Measurements from ENCODE around the gene KIAA0825.

The KIAA0825 gene

DNA sequence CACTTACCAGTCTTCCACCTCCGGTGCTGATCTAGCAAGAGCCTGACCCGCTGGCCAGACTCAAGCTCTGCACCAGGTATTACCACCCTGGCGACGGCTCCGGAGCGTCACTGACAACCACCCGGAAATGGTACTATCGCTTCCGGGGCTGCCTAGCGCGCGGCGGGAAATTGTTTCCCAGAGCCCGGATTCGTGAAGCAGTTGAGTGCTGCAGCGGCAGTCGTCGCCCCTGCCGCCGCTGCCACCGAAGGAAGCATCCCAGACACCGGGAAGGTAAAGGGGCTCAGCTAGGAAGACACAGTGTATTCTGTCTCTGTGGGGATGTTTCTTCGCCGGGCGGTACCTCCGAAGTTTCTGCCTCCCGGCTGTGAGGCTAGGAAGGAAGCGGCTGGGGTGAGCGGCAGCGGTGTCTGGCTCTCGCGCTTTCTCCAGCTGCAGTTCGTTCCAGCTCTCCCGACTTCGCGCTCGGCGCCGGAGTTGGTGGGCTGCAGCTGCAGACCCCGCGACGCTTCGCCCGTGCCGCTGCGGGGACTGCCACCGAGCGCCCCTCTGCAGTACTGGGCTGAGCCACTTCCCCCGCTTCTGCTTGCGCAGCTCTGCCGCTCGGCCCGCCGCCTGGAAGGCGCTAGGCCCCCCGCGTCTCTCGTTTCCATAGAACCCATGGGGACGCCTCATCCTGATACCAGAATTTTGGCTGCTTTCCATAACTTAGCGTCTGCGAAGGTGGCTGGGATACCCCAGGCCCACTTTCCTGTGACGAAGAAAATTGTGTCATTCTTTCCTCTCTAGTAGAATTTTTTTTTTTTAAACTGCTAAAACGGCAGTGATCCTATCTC, at the start of gene KIAA0825, which contains the start of gene SLF1:
TSS of gene KIAA0825 (minus strand) at position 112 of the 836 bp plus-strand sequence. CDS start 81,478 bp downstream, outside the sequence.
TSS of gene SLF1 (plus strand) at position 177 of the 836 bp plus-strand sequence. CDS start 10,142 bp downstream, outside the sequence.
- peak; percentile 82 for DNase-seq (ENCODE audit: low read depth)

DNA sequence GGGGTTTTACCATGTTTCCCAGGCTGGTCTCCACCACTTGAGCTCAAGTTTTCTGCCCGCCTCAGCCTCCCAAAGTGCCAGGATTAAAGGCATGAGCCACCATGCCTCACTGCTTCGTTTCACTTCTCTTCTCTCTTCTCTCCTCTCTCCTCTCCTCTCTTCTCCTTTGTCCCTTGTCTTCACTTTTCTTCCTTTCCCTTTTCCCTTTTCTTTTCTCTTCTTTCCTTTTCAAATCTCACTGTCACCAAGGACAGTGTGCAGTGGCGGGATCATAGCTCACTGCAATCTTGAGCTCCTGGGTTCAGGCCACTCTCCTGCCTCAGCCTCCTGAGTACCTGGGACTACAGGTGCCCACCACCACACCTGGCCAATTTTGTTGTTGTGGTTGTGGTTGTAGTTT, 49.5 kb upstream of the KIAA0825 start:
- no peak for DNase-seq (ENCODE audit: low read depth)

DNA sequence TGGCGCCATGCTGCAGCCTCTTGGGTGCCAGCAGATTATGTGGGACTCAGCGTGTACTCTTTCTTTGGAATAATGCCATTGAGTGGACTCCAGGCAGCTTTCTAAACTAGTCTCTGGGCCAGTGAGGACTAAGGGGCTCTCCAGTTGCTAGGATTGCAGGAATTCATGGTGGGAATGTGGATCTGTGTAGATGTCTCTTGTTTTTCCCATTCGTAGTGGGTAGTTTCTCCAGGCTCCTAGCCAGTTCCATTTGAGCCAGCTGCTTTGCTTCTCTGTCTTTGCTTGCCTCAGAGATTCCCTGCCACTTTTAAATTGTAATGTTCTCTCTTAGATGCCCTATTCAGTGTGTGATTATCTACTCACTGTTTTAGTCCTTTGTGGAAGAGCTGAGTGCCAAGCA, 42.7 kb upstream of the KIAA0825 start:
- no peak for DNase-seq (ENCODE audit: low read depth)

DNA sequence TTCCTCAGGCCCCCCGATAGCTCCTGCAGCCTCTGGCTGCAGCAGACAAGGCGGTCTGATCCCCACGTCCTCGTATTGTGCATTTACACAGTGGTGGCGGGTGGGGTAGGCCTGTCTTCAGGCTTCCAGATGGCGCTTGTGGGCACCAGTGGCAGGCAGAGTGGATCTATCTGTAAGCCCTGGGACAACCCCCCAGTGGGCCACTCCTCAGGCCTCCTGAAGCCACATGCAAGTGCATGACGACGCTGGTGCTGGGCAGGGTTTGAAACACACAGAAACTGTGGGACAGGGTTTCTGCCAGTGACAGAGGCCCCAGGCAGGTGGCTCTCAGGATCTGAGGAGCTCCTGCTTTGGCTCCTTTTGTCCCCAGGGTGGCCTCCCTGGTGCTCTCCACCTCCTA, 42.1 kb upstream of the KIAA0825 start:
- no peak for DNase-seq (ENCODE audit: low read depth)

- no peak for DNase-seq (ENCODE audit: low read depth)
These were observed 39.9 kb upstream of the KIAA0825 start for GRCh38 chr5:94658272-94658671.

DNA sequence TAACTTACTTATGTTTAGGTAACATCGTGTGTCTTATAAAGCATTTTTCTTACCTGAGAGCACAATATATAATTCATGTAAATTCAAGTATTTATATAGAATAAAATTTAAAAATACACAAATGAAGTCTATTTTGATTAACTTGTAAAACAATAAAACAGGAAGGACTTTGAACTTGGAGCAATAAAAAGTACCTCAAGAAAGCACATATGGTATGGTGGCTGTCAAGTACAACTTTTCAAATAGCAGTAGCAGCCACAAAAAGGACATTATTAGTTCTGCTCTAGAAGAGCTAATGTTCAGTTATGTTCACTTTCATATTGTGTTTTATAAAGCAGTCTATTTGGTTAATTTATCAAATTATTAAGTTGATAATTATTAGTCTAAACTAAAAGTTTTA, 31.5 kb upstream of the KIAA0825 start:
- DNase-seq (ENCODE audit: low read depth) = no peak

GRCh38 chr5:94646758-94647157, 28.4 kb upstream of the KIAA0825 start:
- no peak for DNase-seq (ENCODE audit: low read depth)

DNA sequence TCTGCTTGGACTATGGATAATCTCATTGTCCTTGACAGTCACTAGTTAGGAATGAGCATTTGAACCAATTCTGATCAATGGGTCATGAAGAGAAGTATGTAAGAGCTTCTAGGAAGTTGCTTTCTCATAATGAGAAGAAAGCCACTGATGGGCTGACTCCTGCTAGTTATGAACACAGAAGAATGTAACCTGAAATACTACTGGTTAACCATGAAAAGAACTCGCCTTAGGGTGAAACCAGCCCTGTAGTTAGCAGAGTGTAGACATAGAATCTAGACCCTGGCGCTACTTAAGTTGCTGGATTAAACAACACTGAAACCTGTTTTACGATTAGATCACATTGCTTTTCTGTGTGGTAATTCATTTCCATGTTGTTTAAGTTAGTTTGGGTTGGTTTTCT, 26.6 kb upstream of the KIAA0825 start:
- DNase-seq (ENCODE audit: low read depth) = no peak

DNA sequence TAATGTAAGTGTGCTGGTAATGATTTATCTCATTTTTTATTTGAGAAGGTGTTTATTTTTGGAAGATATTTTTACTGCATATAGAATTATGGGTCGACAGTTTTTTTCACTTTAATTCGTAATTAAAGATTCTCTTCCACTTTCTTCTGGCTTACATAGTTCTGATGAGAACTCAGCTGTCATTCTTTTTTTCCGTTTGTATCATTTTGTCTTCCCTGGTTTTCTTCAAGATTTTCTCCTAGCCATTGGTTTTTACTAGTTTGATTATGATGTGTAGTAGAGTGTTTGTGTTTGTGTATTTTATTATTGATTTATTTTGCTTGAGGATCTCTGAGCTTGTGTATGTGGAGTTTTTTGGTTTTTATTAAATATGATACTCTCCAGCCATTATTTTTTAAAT, 21.8 kb upstream of the KIAA0825 start:
- DNase-seq (ENCODE audit: low read depth) = no peak

- no peak for DNase-seq (ENCODE audit: low read depth)
These were observed 13.6 kb upstream of the KIAA0825 start for GRCh38 chr5:94632024-94632423.

DNA sequence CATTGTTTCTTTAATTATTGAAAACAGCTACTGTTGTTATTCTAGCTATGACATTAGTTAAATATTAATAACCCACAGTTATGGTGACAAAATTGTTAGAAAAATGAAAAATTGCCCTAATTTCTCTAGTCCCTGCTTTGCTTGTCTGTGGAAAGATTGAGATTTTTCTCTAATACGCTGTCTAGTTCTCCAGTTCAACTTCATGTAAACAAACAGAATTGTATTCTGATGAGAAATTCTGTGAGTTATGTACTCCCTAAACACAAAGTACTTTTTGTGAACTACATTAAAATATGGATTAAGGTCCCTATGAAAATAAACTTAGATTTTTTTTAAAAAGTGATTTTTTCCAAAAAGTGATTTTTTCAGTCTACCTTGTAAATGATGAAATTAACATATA, 8.8 kb upstream of the KIAA0825 start:
- DNase-seq (ENCODE audit: low read depth) = no peak

DNA sequence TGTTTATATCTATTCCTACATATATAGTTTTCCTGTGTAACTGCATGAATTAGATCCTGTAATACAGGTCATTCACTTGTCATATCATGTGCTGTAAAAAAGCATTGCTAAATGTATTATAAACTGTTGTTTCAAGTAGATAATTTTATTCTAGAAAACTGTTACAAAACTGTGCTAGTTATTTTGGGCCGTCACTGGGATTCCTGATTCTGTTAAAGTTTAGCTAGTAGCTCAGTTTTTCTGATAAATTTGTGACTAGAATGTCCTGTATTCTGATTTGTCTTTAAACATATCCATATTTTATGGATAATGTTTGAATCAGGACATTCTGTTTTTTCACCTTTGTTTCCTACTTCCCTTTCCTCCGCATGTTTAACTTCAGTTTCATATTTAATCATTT, 5.5 kb upstream of the KIAA0825 start:
- DNase-seq (ENCODE audit: low read depth) = no peak

DNA sequence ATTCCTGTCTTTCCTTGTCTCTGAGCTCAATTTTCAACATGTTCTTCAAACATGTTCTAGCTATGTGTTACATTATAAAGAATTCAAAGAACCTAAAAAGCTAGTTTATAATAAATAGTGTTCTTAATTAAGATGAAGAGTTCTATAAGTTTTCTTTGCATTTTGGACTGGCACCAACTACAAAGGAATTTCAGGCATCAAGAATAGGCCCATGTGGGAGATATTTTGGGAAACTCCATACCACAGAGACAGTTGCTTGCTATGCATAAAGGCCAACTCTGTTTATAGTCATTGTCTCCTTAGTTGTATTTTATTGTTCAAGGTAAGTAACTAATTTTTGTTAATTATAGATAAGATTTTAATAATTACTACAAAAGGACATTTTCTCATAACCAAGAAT, 4.6 kb upstream of the KIAA0825 start:
- no peak for DNase-seq (ENCODE audit: low read depth)

DNA sequence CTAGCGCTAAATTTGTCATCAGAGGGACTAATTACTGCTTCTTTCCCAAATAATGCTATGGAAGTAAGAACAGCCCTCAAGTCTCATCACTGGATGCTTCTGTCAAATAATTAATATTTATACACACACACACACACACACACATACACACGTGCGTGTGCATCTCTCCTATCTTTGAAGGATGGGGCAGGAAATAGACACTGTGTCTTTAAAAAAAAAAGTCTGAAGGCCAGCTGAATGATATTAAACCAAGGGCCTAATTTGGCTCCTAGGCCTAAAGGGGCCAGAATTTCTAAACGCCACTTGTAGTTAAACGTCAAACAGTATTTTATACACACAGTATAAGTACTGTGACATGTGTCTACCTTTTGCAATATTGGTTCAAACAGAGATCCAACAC, 3.4 kb upstream of the KIAA0825 start:
- no peak for DNase-seq (ENCODE audit: low read depth)

- DNase-seq (ENCODE audit: low read depth) = no peak
These were observed 1.9 kb upstream of the KIAA0825 start for GRCh38 chr5:94620256-94620655.

DNA sequence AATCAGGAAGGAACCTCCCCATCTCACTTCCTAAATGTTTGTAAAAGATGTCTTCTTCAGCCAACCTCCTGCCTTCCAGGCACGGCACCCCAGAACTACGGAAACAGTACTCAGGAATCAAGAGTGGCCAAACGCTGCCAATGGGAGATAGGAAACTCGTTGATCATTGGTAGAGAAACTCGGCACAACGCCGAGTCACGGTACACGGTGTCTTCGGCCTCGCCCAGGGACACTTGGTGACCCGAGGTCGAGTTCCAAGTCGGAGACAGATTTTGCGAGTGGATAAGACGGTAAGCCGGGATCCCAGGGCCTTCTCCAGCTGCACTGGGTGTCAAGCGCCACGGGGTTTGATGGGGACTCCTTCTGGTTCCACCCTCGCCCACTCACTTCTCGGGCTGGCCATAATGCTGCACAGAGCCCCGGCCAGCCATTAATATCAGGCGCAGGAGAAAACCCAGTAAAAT, 343 bp downstream of the KIAA0825 start:
- no peak for DNase-seq (ENCODE audit: low read depth)

- no peak for DNase-seq (ENCODE audit: low read depth)
These were observed 2.5 kb downstream of the KIAA0825 start for GRCh38 chr5:94615862-94616261.

DNA sequence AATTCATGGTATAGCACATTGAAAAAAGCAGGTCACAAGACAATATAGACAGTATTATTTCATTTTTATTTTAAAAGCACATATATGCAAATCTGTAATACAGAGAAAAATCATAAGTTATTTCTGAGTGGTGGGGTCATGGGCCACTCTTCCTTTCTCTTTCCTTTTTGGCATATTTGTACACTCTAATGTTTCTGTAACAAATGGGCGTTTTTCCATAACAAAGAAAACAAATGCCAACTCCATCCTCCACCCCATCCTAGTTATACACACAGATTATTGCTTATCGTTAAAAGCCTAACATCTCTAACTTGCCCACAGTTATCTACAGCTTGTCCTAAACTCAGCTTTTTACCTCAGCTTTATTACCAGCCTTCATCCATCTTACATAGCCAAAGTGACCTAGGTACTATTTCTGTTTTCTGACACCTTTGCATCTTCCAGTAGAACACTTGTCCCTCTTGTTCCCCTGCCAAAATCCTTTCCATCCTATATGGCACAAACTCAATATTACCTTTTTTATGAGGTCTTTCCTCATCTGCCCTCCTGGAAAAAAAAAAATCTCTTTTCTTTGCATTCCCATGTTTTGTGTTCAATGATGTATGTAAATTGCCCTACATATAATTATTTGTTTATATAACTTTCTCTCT, 4.1 kb downstream of the KIAA0825 start:
- no peak for DNase-seq (ENCODE audit: low read depth)

DNA sequence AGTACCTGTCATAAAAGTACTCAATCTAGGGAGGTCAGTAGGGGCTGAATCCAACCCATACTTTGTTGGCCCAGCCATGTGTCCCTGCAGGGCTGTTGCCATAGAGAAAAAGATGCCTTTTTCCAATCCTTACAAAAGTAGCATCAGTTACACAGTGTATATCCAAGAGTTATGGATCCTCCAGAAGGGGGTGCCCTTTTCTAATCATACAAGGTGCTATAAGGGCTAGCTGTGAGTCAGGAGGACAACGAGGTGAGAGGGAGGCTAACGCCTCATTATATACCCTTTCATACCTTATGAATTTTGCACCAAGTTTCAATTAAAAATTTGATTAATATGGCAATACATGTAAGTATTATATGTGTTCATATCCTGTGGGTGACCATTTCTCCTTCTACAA, 4.8 kb downstream of the KIAA0825 start:
- DNase-seq (ENCODE audit: low read depth) = no peak

GRCh38 chr5:94595281-94595840, 23.0 kb downstream of the KIAA0825 start:
- no peak for DNase-seq (ENCODE audit: low read depth)

DNA sequence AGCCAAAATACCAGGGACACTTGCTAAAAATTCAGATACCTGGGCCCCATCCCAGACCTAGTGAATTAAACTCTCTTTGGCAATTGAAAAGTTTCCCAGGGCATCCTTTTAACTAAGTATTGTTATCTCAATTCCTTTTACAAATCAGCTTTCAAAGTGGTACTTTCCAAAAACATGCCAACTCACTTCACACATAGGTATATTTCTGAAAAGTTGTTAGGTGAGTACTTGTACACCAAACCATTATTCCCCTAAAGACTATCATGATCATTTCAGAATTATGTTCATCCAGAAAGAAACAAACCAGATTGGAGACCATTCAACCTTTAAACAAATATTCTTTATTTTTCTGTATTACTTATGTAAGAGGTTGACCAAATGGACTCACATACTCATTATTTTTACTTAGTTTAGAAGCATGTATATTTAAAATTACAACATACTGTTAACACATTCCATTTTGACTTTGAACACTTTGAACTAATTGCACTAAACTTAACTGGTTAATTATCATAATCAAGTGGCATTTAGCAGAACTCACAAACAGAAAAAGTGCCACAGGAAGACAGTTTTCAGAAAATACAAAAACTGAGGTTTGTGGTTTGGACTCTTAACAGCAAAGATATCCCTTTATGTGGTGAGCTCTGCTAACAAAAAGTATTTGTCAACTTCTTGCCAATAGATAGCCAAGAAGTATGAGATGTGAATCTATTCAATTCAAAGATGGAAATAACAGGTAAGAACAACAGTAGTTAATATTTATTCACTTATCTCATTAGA, 40.7 kb downstream of the KIAA0825 start:
- DNase-seq (ENCODE audit: low read depth) = no peak

GRCh38 chr5:94575196-94575595, 43.2 kb downstream of the KIAA0825 start:
- no peak for DNase-seq (ENCODE audit: low read depth)
